Left ventricle myocardium inferior (tissue), 1 donor: ENCODE results near the gene PARVB. TPM values are rescaled to one million over a fixed set of nuclear protein-coding genes. Genes with fewer than 3 reads are reported as not detected.

Source experiments
- DNase-seq: peaks from one replicate; pipeline ENCODE4 v3.0.0-alpha.2; 2020
- H3K27ac ChIP-seq: fragments of 200-600 bp; replicated peaks from 2 replicates; pipeline ENCODE4 v1.8.0; 2021
- H3K27me3 ChIP-seq: fragments of 200-600 bp; 2 replicates; pipeline ENCODE4 v1.8.0; 2021; ENCODE audit warnings: low read depth
- H3K36me3 ChIP-seq: fragments of 200-600 bp; 2 replicates; pipeline ENCODE4 v1.8.0; 2021
- H3K4me1 ChIP-seq: fragments of 200-600 bp; 2 replicates; pipeline ENCODE4 v1.8.0; 2021
- H3K4me3 ChIP-seq: fragments of 200-600 bp; 2 replicates; pipeline ENCODE4 v1.8.0; 2021; ENCODE audit warnings: mild to moderate bottlenecking, moderate library complexity
- H3K9me3 ChIP-seq: fragments of 200-600 bp; replicated peaks from 2 replicates; pipeline ENCODE4 v1.8.0; 2021
- intact Hi-C: fragments of 100-400 bp; cut with micrococcal nuclease; formaldehyde crosslinking; loops from one replicate; pipeline ENCODE4 v1.11.0; 2022
- total RNA-seq: library from RNA; stranded (reverse); fragmentation: NEBNext Ultra II Directional; extraction: Animal tissue kit (Norgen Biotek cat#: 25700); gene quantifications from one replicate; pipeline ENCODE4 v1.2.1, GENCODE V29; 2021
- TF ChIP-seq, protein P1 (sequence below): fragments of 200-600 bp; IDR thresholded peaks from 2 replicates; pipeline ENCODE4 v1.8.0; 2021; ENCODE audit warnings: antibody characterized with exemption, mild to moderate bottlenecking, borderline replicate concordance
- donor health status: DM: no; HTN: yes; CAD: no; lungs with severe emphysema.

The PARVB gene
- total RNA-seq, 1 donor from 2014 or later: 155 TPM

DNA sequence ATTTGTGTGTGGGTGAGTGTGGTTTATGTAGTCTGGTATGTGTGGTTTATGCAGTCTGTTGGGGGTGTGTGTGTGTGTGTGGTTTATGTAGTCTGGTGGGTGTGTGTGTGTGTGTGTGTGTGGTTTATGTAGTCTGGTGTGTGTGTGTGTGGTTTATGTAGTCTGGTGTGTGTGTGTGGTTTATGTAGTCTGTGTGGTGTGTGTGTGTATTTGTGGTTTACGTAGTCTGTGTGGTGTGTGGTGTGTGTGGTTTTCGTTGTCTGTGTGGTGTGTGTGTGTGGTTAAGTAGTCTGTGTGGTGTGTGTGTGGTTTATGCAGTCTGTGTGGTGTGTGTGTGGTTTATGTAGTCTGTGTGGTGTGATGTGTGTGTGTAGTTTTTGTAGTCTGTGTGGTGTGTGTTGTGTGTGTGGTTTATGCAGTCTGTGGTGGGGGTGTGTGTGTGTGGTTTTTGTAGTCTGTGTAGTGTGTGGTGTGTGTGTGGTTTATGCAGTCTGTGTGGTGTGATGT lies 130.4 kb downstream of the PARVB start:
- Histone ChIP-seq H3K4me1 (no peaks in the 10 kb centered on the region), H3K9me3 (no peaks in the 10 kb centered on the region), H3K27me3 (no peaks in the 10 kb centered on the region), H3K4me3 (no peak overlapping the region), H3K36me3 (peaks cover 70% of the 10 kb centered on the region), H3K27ac (no peak overlapping the region)
- TF ChIP-seq, protein P1, sequence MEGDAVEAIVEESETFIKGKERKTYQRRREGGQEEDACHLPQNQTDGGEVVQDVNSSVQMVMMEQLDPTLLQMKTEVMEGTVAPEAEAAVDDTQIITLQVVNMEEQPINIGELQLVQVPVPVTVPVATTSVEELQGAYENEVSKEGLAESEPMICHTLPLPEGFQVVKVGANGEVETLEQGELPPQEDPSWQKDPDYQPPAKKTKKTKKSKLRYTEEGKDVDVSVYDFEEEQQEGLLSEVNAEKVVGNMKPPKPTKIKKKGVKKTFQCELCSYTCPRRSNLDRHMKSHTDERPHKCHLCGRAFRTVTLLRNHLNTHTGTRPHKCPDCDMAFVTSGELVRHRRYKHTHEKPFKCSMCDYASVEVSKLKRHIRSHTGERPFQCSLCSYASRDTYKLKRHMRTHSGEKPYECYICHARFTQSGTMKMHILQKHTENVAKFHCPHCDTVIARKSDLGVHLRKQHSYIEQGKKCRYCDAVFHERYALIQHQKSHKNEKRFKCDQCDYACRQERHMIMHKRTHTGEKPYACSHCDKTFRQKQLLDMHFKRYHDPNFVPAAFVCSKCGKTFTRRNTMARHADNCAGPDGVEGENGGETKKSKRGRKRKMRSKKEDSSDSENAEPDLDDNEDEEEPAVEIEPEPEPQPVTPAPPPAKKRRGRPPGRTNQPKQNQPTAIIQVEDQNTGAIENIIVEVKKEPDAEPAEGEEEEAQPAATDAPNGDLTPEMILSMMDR: no peak
- DNase-seq: no peak
- intact Hi-C loops: no loop called here

DNA sequence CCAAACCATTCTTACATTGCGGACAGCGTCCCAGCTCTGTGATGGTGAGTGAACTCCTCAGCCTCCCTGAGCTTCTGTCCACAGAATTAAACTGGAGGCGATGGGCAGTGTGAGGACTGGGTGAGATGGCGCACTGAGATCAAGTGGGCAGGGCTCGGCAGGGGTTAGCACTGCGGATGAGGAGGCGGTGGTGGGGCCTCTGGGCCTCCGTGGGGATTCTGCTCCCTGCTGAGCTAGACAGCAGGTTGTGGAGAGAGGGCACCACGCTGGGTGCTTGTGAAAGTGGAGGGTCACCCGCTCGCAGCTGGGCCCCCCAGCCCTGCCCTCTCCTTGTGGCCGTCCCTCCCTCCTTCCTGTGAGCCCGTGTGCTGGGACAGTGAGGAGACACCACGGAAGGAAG lies 131.0 kb downstream of the PARVB start:
- Histone ChIP-seq H3K4me1 (no peaks in the 10 kb centered on the region), H3K27ac (no peak overlapping the region), H3K36me3 (peaks cover 72% of the 10 kb centered on the region), H3K4me3 (no peak overlapping the region), H3K27me3 (no peaks in the 10 kb centered on the region), H3K9me3 (no peaks in the 10 kb centered on the region)
- TF ChIP-seq, protein P1: no peak
- intact Hi-C loops: no loop called here
- no peak for DNase-seq

DNA sequence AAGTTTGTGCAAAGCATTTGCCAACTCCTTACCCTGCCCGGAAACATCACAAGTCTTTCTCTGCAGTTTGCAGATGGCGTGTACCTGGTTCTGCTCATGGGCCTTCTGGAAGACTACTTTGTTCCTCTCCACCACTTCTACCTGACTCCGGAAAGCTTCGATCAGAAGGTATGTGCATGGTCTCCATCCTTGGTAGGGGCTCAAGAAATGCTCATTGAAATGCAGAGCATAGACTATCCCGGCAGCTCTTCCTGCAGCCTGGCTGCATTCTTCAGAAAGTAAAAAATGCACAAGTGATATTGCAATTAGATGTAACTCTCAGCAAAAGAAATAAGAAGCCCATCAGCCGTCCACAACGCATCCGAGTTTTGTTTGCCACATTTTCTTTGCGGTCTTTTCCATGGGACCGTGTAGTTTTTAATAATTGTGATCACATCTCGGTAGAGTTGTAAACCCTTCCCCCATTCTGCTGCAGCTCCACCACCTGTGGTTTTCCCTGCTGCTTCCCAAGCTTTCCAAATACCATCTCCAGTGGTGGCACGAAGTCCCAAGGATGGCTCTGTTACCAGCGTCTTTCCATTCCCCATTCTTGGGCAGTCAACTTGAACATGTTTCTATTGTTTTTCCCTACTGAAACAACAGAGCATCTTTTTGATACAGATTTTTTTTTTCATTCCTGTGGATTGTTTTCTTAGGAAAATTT lies 134.0 kb downstream of the PARVB start:
- no peak overlapping the region for H3K4me3 ChIP-seq
- H3K27ac ChIP-seq: no peak overlapping the region
- intact Hi-C loops: no loop called here
- no peaks in the 10 kb centered on the region for H3K4me1 ChIP-seq
- no peak for DNase-seq
- H3K36me3 ChIP-seq: peaks cover 76% of the 10 kb centered on the region
- H3K27me3 ChIP-seq: no peaks in the 10 kb centered on the region
- no peaks in the 10 kb centered on the region for H3K9me3 ChIP-seq
- TF ChIP-seq, protein P1: no peak

DNA sequence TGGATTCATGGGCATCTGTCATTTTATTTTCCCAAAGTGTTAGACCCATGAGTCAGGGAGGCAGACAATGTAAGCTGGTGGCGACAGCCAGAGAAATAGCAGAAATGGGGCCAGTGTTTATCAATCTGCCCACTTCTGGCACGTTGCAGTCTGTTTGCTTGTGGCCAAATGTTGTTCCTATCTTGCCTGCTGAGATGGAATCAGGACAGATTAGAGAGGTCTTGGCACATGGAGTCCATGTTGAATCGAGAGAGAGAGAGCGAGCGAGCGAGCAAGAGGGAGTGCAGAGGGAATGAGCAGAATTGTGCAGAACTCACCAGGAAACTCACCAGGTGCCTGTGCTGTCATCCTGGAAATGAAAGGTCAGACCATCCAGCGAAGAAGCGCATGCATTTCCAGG lies 134.7 kb downstream of the PARVB start:
- intact Hi-C loops: no loop called here
- no peaks in the 10 kb centered on the region for H3K27me3 ChIP-seq
- H3K36me3 ChIP-seq: peaks cover 74% of the 10 kb centered on the region
- no peak overlapping the region for H3K27ac ChIP-seq
- no peak overlapping the region for H3K4me3 ChIP-seq
- TF ChIP-seq, protein P1: no peak
- DNase-seq: no peak
- peaks cover 1% of the 10 kb centered on the region for H3K4me1 ChIP-seq
- H3K9me3 ChIP-seq: no peaks in the 10 kb centered on the region

DNA sequence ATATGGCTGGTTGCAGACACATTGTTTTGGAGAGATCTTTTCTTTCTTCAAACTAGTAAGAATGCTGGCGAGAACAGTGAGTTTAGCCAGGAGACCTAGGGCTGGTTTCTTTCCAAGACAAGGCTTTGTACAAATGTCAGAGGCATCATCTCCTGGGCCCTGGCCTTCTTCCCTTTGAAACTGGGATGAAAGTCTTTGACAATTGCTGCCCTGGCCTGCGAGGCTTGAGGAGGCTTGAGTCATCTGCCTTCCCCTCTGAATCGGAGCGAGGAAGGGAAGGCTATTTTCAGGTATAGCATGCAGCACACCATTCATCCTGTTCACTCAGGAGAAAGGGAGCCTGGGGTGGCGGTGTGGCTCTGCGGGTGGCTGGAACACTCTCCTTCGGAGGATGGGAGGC lies 135.1 kb downstream of the PARVB start:
- intact Hi-C loops: no loop called here
- no peak for DNase-seq
- Histone ChIP-seq H3K27ac (no peak overlapping the region), H3K9me3 (no peaks in the 10 kb centered on the region), H3K4me1 (peaks cover 4% of the 10 kb centered on the region), H3K27me3 (no peaks in the 10 kb centered on the region), H3K36me3 (peaks cover 77% of the 10 kb centered on the region), H3K4me3 (no peak overlapping the region)
- TF ChIP-seq, protein P1: no peak
